Measurements from ENCODE around the gene LMBRD2.

LMBRD2 gene

GRCh38 chr5:36099748-36100147 is 51.9 kb downstream of the LMBRD2 start:
- TF ChIP-seq CTCF (IDR thresholded peaks at IDR 0.05) (no peak), ZFX (IDR thresholded peaks at IDR 0.05; ENCODE audit: borderline replicate concordance) (no peak)
- H3K27ac ChIP-seq, result no peak overlapping the region

GRCh38 chr5:36096486-36096885 is 55.2 kb downstream of the LMBRD2 start:
- no peak for TF ChIP-seq CTCF (IDR thresholded peaks at IDR 0.05)
- TF ChIP-seq ZFX (IDR thresholded peaks at IDR 0.05; ENCODE audit: borderline replicate concordance), result no peak
- H3K27ac ChIP-seq, result no peak overlapping the region

GRCh38 chr5:36089989-36090388 is 61.7 kb downstream of the LMBRD2 start:
- TF ChIP-seq CTCF (IDR thresholded peaks at IDR 0.05), result peak; percentile 73
- TF ChIP-seq ZFX (IDR thresholded peaks at IDR 0.05; ENCODE audit: borderline replicate concordance), result no peak
- H3K27ac ChIP-seq, result no peak overlapping the region

- H3K27ac ChIP-seq, result no peak overlapping the region
- TF ChIP-seq ZFX (IDR thresholded peaks at IDR 0.05; ENCODE audit: borderline replicate concordance), result no peak
- peak; percentile 84 for TF ChIP-seq CTCF (IDR thresholded peaks at IDR 0.05)
These were observed 72.4 kb downstream of the LMBRD2 start for GRCh38 chr5:36079200-36079781.

- no peak overlapping the region for H3K27ac ChIP-seq
- TF ChIP-seq CTCF (IDR thresholded peaks at IDR 0.05) (no peak), ZFX (IDR thresholded peaks at IDR 0.05; ENCODE audit: borderline replicate concordance) (no peak)
These were observed 73.3 kb downstream of the LMBRD2 start for GRCh38 chr5:36078430-36078829.

GRCh38 chr5:36073595-36074216 is 78.0 kb downstream of the LMBRD2 start:
- no peak overlapping the region for H3K27ac ChIP-seq
- no peak for TF ChIP-seq ZFX (IDR thresholded peaks at IDR 0.05; ENCODE audit: borderline replicate concordance)
- peak; percentile 42 for TF ChIP-seq CTCF (IDR thresholded peaks at IDR 0.05)

Data from 22Rv1 (cell line).